C4-2B (cell line): ENCODE data around the gene SIX3.
A peak's percentile ranks its signal among the peaks of the same experiment; 100 is the strongest.

Experiments used
- CTCF ChIP-seq: fragments of 450-650 bp; conservative IDR thresholded peaks from 2 replicates; pipeline ENCODE4 v1.5.1; 2017; ENCODE audit warnings: mild to moderate bottlenecking
- ZFX ChIP-seq: fragments of 450-650 bp; IDR thresholded peaks from 2 replicates; pipeline ENCODE4 v1.6.1; 2017

- TF ChIP-seq CTCF (peak; percentile 10; the same call in 1 of the 2 replicates), ZFX (no peak)
Measured at GRCh38 chr2:44897406-44897805, 44.1 kb upstream of the SIX3 start.
